ENCODE data around the gene SNX30.

Gene SNX30

GRCh38 chr9:112873773-112874405 is 123.3 kb downstream of the SNX30 start:
- Histone ChIP-seq H2AK5ac (ENCODE audit: low read length) (no peak overlapping the region), H3K4me1 (ENCODE audit: control insufficient read depth in 1 of 2, insufficient read depth in 2 of 2, low read length in 2 of 2) (peaks cover 6 to 9% of the 10 kb centered on the region in 2 experiments), H3K18ac (ENCODE audit: low read length) (no peak overlapping the region), H4K91ac (ENCODE audit: low read depth, low read length) (no peak overlapping the region), H2BK12ac (ENCODE audit: low read length) (no peak overlapping the region), H3K79me2 (ENCODE audit: control insufficient read depth, insufficient read depth, low read length, poor library complexity) (no peaks in the 10 kb centered on the region), H4K12ac (ENCODE audit: low read depth, low read length) (no peak overlapping the region), H2AFZ (ENCODE audit: insufficient read depth, low read length, poor library complexity) (no peak overlapping the region), H3K14ac (ENCODE audit: low read length) (no peak overlapping the region), H3K9me3 (ENCODE audit: insufficient read depth, low read depth, low read length) (no peaks in the 10 kb centered on the region), H3K4me2 (ENCODE audit: low read length) (no peak overlapping the region), H3K36me3 (ENCODE audit: control insufficient read depth in 1 of 2, insufficient read depth in 2 of 2, low read length in 2 of 2) (peaks cover 0 to 5% of the 10 kb centered on the region in 2 experiments), H3K9ac (ENCODE audit: low read length) (no peak overlapping the region), H3K27me3 (ENCODE audit: insufficient read depth, low read length) (no peaks in the 10 kb centered on the region), H2BK120ac (ENCODE audit: insufficient read depth, low read length, poor library complexity) (no peak overlapping the region), H3K4ac (ENCODE audit: low read depth, low read length) (no peak overlapping the region), H2BK5ac (ENCODE audit: low read depth, low read length, poor library complexity) (no peak overlapping the region), H3K4me3 (ENCODE audit: low read depth, low read length) (no peak overlapping the region), H3K27ac (ENCODE audit: low read depth, low read length) (no peak overlapping the region), H3K23ac (ENCODE audit: low read length) (no peak overlapping the region), H3K79me1 (ENCODE audit: low read length) (no peaks in the 10 kb centered on the region), H4K8ac (ENCODE audit: low read depth, low read length) (no peak overlapping the region)
- no peak for DNase-seq
- no CpG with 5 or more reads among the region's 4 CpGs for WGBS (ENCODE audit: extremely low coverage, insufficient coverage, insufficient read length)

- no peak overlapping the region for H2BK12ac ChIP-seq (ENCODE audit: low read length)
- H3K4me1 ChIP-seq (ENCODE audit: control insufficient read depth in 1 of 2, insufficient read depth in 2 of 2, low read length in 2 of 2), result peaks cover 5 to 9% of the 10 kb centered on the region in 2 experiments
- H3K4me3 ChIP-seq (ENCODE audit: low read depth, low read length), result no peak overlapping the region
- H3K36me3 ChIP-seq (ENCODE audit: control insufficient read depth in 1 of 2, insufficient read depth in 2 of 2, low read length in 2 of 2), result no peaks in the 10 kb centered on the region
- H4K91ac ChIP-seq (ENCODE audit: low read depth, low read length), result no peak overlapping the region
- H3K79me1 ChIP-seq (ENCODE audit: low read length), result no peaks in the 10 kb centered on the region
- H4K12ac ChIP-seq (ENCODE audit: low read depth, low read length), result no peak overlapping the region
- no peak overlapping the region for H3K14ac ChIP-seq (ENCODE audit: low read length)
- no peak overlapping the region for H2BK5ac ChIP-seq (ENCODE audit: low read depth, low read length, poor library complexity)
- no peak overlapping the region for H4K8ac ChIP-seq (ENCODE audit: low read depth, low read length)
- H3K9me3 ChIP-seq (ENCODE audit: insufficient read depth, low read depth, low read length), result peaks cover 1% of the 10 kb centered on the region
- H3K4me2 ChIP-seq (ENCODE audit: low read length), result no peak overlapping the region
- no peak overlapping the region for H3K4ac ChIP-seq (ENCODE audit: low read depth, low read length)
- H2BK120ac ChIP-seq (ENCODE audit: insufficient read depth, low read length, poor library complexity), result no peak overlapping the region
- no peak overlapping the region for H3K18ac ChIP-seq (ENCODE audit: low read length)
- no peaks in the 10 kb centered on the region for H3K79me2 ChIP-seq (ENCODE audit: control insufficient read depth, insufficient read depth, low read length, poor library complexity)
- WGBS (ENCODE audit: extremely low coverage, insufficient coverage, insufficient read length), result no CpG with 5 or more reads among the region's 2 CpGs
- no peak overlapping the region for H3K27ac ChIP-seq (ENCODE audit: low read depth, low read length)
- H3K27me3 ChIP-seq (ENCODE audit: insufficient read depth, low read length), result no peaks in the 10 kb centered on the region
- H3K23ac ChIP-seq (ENCODE audit: low read length), result no peak overlapping the region
- H2AK5ac ChIP-seq (ENCODE audit: low read length), result no peak overlapping the region
- DNase-seq, result no peak
- H2AFZ ChIP-seq (ENCODE audit: insufficient read depth, low read length, poor library complexity), result no peak overlapping the region
- H3K9ac ChIP-seq (ENCODE audit: low read length), result no peak overlapping the region
These were observed 128.2 kb downstream of the SNX30 start for GRCh38 chr9:112878752-112879151.

GRCh38 chr9:112880650-112881049 is 130.1 kb downstream of the SNX30 start:
- Histone ChIP-seq H2AFZ (ENCODE audit: insufficient read depth, low read length, poor library complexity) (no peak overlapping the region), H4K12ac (ENCODE audit: low read depth, low read length) (no peak overlapping the region), H3K79me2 (ENCODE audit: control insufficient read depth, insufficient read depth, low read length, poor library complexity) (no peaks in the 10 kb centered on the region), H3K27ac (ENCODE audit: low read depth, low read length) (no peak overlapping the region), H3K36me3 (ENCODE audit: control insufficient read depth in 1 of 2, insufficient read depth in 2 of 2, low read length in 2 of 2) (no peaks in the 10 kb centered on the region), H3K4me2 (ENCODE audit: low read length) (no peak overlapping the region), H3K4ac (ENCODE audit: low read depth, low read length) (no peak overlapping the region), H3K4me1 (ENCODE audit: control insufficient read depth in 1 of 2, insufficient read depth in 2 of 2, low read length in 2 of 2) (peaks cover 8 to 14% of the 10 kb centered on the region in 2 experiments), H3K9ac (ENCODE audit: low read length) (no peak overlapping the region), H3K9me3 (ENCODE audit: insufficient read depth, low read depth, low read length) (peaks cover 1% of the 10 kb centered on the region), H3K79me1 (ENCODE audit: low read length) (no peaks in the 10 kb centered on the region), H4K91ac (ENCODE audit: low read depth, low read length) (no peak overlapping the region), H3K27me3 (ENCODE audit: insufficient read depth, low read length) (no peaks in the 10 kb centered on the region), H2BK5ac (ENCODE audit: low read depth, low read length, poor library complexity) (no peak overlapping the region), H3K4me3 (ENCODE audit: low read depth, low read length) (no peak overlapping the region), H2BK12ac (ENCODE audit: low read length) (no peak overlapping the region), H4K8ac (ENCODE audit: low read depth, low read length) (no peak overlapping the region), H3K14ac (ENCODE audit: low read length) (no peak overlapping the region), H2BK120ac (ENCODE audit: insufficient read depth, low read length, poor library complexity) (no peak overlapping the region), H2AK5ac (ENCODE audit: low read length) (no peak overlapping the region), H3K23ac (ENCODE audit: low read length) (no peak overlapping the region), H3K18ac (ENCODE audit: low read length) (no peak overlapping the region)
- DNase-seq, result no peak
- no CpG with 5 or more reads among the region's 1 CpG for WGBS (ENCODE audit: extremely low coverage, insufficient coverage, insufficient read length)

- Histone ChIP-seq H4K8ac (ENCODE audit: low read depth, low read length) (no peak overlapping the region), H3K23ac (ENCODE audit: low read length) (no peak overlapping the region), H2BK12ac (ENCODE audit: low read length) (no peak overlapping the region), H2AFZ (ENCODE audit: insufficient read depth, low read length, poor library complexity) (no peak overlapping the region), H2BK5ac (ENCODE audit: low read depth, low read length, poor library complexity) (no peak overlapping the region), H3K36me3 (ENCODE audit: control insufficient read depth in 1 of 2, insufficient read depth in 2 of 2, low read length in 2 of 2) (no peaks in the 10 kb centered on the region), H2BK120ac (ENCODE audit: insufficient read depth, low read length, poor library complexity) (no peak overlapping the region), H2AK5ac (ENCODE audit: low read length) (no peak overlapping the region), H3K79me1 (ENCODE audit: low read length) (no peaks in the 10 kb centered on the region), H3K27me3 (ENCODE audit: insufficient read depth, low read length) (no peaks in the 10 kb centered on the region), H3K4ac (ENCODE audit: low read depth, low read length) (no peak overlapping the region), H3K79me2 (ENCODE audit: control insufficient read depth, insufficient read depth, low read length, poor library complexity) (no peaks in the 10 kb centered on the region), H3K4me3 (ENCODE audit: low read depth, low read length) (no peak overlapping the region), H4K12ac (ENCODE audit: low read depth, low read length) (no peak overlapping the region), H3K9ac (ENCODE audit: low read length) (no peak overlapping the region), H3K14ac (ENCODE audit: low read length) (no peak overlapping the region), H3K27ac (ENCODE audit: low read depth, low read length) (no peak overlapping the region), H3K18ac (ENCODE audit: low read length) (no peak overlapping the region), H4K91ac (ENCODE audit: low read depth, low read length) (no peak overlapping the region), H3K9me3 (ENCODE audit: insufficient read depth, low read depth, low read length) (peaks cover 1% of the 10 kb centered on the region), H3K4me1 (ENCODE audit: control insufficient read depth in 1 of 2, insufficient read depth in 2 of 2, low read length in 2 of 2) (peaks cover 8 to 14% of the 10 kb centered on the region in 2 experiments), H3K4me2 (ENCODE audit: low read length) (no peak overlapping the region)
- no CpG with 5 or more reads among the region's 7 CpGs for WGBS (ENCODE audit: extremely low coverage, insufficient coverage, insufficient read length)
- DNase-seq, result peak; percentile 77 to 80
These were observed 130.8 kb downstream of the SNX30 start for GRCh38 chr9:112881331-112881730.
